Activated T-cell treated with anti-CD3 and anti-CD28 coated beads, Interleukin-2, amount 50 U/mL, for 24 hours (primary cell): ENCODE measurements around the gene LYZ.
A peak's percentile ranks its signal among the peaks of the same experiment; 100 is the strongest.

Experiments
- DNase-seq: peaks from one replicate; pipeline ENCODE4 v3.0.0-alpha.2; 2020
- H3K27ac Mint-ChIP-seq: 2 replicates; pipeline ENCODE4 v1.8.0; 2020; ENCODE audit warnings: mild to moderate bottlenecking, mixed read lengths
- H3K27me3 Mint-ChIP-seq: 2 replicates; pipeline ENCODE4 v1.8.0; 2020; ENCODE audit warnings: mixed read lengths
- H3K36me3 Mint-ChIP-seq: 2 replicates; pipeline ENCODE4 v1.8.0; 2020; ENCODE audit warnings: low read depth, mixed read lengths
- H3K4me1 Mint-ChIP-seq: 2 replicates; pipeline ENCODE4 v1.8.0; 2020; ENCODE audit warnings: low read depth, mixed read lengths
- H3K4me3 Mint-ChIP-seq: 2 replicates; pipeline ENCODE4 v1.8.0; 2020; ENCODE audit warnings: mild to moderate bottlenecking, moderate library complexity, mixed read lengths
- H3K9me3 Mint-ChIP-seq: 2 replicates; pipeline ENCODE4 v1.8.0; 2020; ENCODE audit warnings: mixed read lengths

The LYZ gene

DNA sequence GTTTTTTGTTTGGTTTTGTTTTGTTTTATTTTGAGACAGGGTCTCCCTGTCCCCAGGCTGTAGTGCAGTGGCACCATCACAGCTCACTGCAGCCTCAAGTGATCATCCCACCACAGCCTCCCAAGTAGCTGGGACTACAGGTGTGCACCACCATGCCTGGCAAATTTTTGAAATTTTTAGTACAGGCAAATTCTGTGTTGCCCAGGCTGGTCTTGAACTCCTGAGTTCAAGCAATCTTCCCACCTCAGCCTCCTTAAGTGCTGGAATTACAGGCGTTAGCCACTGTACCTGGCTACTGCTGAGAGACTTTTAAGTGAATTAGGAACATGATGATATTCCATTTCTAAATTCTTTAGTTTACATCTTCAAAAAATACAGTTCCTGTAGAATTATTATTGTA is 2.6 kb downstream of the LYZ start:
- H3K27me3 Mint-ChIP-seq: no peaks in the 10 kb centered on the region
- no peaks in the 10 kb centered on the region for H3K9me3 Mint-ChIP-seq
- H3K4me1 Mint-ChIP-seq: peaks cover 2% of the 10 kb centered on the region
- no peak overlapping the region for H3K4me3 Mint-ChIP-seq
- DNase-seq: no peak
- H3K36me3 Mint-ChIP-seq: no peaks in the 10 kb centered on the region
- H3K27ac Mint-ChIP-seq: no peak overlapping the region

DNA sequence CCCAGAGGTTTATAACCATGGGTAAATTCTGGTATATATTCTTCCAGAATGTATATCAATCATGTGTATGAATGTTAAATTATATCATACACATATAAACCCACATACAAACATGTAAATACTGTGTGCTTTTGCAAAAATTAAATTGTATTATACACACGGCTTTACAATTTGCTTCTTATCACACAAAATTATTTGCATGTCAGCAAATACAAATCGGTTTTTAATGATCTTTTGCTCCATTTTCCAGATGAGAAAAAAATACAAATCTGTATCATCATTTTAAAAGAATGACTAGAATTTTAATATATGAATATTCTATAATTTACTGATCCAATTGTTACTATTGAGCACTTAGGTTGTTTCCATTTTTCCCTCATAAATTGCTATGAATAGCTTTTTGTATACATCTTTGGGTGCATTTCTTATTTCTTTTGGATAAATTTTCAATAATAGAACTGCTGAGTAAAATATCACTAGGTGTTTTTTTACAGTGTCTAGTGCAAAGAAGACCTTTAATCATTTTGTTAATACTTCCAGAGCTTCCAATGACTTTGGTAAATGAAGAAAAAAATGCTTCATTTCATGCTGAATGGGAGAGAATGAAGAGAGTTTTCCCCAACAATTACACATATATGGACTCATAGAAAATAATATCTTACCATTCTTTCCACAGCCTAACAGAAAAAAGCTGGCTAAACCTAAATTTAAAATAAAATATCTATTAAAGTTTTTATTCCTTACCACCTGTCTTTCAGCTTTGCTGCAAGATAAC is 3.5 kb downstream of the LYZ start:
- no peak for DNase-seq
- H3K27ac Mint-ChIP-seq: no peak overlapping the region
- H3K9me3 Mint-ChIP-seq: no peaks in the 10 kb centered on the region
- H3K27me3 Mint-ChIP-seq: no peaks in the 10 kb centered on the region
- no peak overlapping the region for H3K4me3 Mint-ChIP-seq
- no peaks in the 10 kb centered on the region for H3K36me3 Mint-ChIP-seq
- H3K4me1 Mint-ChIP-seq: peaks cover 2% of the 10 kb centered on the region

DNA sequence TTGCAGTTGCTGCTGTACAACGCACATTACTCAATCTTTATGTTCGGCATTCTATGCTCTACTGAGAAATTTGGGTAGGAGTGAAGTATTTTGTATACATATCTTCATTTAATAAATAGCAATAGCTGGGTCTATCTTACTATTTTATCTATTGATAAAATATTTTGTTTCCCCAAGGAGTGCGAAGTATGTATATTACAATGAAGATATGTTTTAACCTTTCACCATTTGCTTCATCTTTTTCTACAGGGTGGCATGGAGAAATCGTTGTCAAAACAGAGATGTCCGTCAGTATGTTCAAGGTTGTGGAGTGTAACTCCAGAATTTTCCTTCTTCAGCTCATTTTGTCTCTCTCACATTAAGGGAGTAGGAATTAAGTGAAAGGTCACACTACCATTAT is 4.7 kb downstream of the LYZ start:
- Mint-ChIP-seq H3K27ac (no peak overlapping the region), H3K36me3 (no peaks in the 10 kb centered on the region), H3K27me3 (no peaks in the 10 kb centered on the region), H3K4me1 (peaks cover 7% of the 10 kb centered on the region), H3K9me3 (no peaks in the 10 kb centered on the region), H3K4me3 (no peak overlapping the region)
- no peak for DNase-seq

DNA sequence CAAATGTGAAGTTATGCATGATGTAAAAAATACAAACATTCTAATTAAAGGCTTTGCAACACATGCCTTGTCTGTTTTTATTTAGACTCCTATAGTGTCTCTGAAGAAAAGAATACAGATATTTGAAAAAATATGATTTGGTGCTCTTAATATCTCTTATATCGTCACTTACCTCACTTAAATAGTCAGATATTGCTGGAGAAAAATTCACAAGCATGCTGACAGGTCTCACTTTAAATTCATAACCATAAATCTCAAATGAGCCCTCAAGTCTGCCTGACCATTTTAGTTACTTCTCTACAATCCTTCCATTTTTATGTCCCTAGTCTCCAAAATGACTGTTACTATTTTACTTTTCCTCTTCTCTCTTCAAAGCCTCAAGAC is 6.0 kb downstream of the LYZ start:
- Mint-ChIP-seq H3K27me3 (no peaks in the 10 kb centered on the region), H3K36me3 (no peaks in the 10 kb centered on the region), H3K4me3 (no peak overlapping the region), H3K27ac (no peak overlapping the region), H3K4me1 (peaks cover 13% of the 10 kb centered on the region), H3K9me3 (no peaks in the 10 kb centered on the region)
- no peak for DNase-seq

DNA sequence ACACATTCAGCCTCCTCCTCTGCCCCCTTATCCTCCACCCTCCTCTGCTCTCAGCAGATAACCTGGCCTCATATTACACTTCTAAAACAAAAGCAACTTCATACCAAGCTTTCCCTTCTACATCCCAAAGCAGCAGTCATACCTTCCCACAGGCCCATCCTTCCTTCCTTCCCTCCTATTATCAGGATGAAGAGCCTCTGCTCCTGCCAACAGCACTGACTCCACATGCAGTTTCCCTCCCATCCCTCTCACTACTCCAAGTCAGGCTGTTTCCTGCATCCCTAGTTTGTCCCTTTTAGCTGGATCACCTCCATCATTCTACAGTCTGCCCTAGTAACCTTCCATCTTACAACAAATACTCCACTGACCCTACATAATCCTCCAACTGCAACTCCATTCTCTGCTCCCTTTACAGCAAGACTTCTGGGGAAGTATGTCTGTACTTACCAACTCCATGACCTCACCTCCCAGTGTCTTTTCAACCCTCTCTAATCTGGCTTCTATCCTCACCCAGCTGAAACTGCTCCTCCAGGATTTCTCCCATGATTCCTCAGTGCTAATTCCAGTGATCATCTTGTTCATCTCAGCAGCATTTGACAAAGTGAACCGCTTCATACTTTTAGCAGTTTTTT is 6.5 kb downstream of the LYZ start:
- H3K27ac Mint-ChIP-seq: no peak overlapping the region
- H3K27me3 Mint-ChIP-seq: no peaks in the 10 kb centered on the region
- H3K4me1 Mint-ChIP-seq: peaks cover 17% of the 10 kb centered on the region
- no peak for DNase-seq
- H3K9me3 Mint-ChIP-seq: no peaks in the 10 kb centered on the region
- H3K36me3 Mint-ChIP-seq: no peaks in the 10 kb centered on the region
- no peak overlapping the region for H3K4me3 Mint-ChIP-seq

DNA sequence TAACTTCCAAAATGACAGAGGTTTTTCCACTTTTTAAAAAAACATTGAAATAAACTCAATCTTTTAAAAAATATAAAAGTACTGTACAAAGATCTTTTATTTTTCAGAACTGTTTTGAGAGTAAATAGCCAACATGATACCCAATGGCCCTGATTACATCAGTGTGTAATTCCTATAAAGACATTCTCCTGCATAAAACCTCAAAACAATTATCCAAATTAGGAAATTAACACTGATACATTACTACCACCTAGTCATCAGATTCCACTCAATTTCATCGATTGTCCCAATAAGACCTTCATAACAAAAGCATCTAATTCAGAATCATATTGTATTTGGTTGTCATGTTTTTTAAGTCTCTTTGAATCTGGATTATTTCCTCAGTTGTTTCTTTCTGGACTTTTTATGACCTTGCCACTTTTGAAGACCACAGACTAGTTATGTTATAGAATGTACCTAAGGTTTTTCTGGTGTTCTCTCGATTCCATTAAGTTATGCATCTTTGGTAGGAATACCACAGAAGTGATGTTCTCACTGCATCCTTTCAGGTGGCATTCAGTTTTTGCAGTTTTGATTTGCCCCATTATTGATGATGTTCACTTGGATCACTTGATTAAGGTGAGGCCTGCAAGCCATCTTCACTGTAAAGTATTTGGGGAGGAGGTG is 7.3 kb downstream of the LYZ start:
- Mint-ChIP-seq H3K4me3 (no peak overlapping the region), H3K27me3 (no peaks in the 10 kb centered on the region), H3K27ac (no peak overlapping the region), H3K36me3 (peaks cover 5% of the 10 kb centered on the region), H3K9me3 (no peaks in the 10 kb centered on the region), H3K4me1 (peaks cover 21% of the 10 kb centered on the region)
- DNase-seq: no peak

DNA sequence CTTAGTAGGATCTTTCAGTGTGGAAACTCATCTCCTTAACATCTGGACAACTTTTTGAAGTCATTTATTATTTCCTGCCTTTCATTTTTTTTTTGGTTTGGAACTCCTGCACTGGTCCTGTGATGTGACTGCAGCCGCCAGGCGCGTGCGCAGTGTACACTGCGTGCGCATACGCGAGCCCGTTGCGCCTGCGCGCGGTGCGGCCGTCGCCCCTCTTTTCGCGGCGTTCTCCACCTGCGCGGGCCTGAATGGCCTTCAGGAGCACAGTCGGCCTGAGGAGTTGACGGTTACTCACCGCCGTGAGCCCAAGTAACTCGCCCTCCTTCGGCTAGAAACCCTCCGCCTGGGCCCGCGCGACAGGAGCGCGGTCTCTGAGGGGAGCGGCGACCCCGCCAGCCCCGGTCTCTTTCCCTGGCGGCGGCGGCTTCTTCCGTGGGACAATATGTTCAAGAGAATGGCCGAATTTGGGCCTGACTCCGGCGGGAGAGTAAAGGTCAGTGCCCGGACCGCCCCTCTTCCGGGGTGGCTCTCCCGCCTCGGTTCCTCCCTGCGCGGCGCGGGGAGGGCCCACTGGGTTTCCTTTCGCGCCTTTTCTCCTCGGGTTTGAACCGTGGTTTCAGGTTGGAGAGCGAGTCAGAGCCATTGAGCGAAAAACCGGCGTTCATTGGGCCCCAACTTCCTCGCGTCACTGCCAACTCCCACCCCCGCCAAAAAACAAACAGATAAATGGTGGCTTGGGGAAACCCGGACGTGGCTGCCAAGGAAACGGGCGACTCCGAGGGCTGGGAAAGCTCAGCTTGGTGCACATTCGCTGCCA is 11.6 kb downstream of the LYZ start, which contains the start of gene YEATS4:
Gene YEATS4 (plus strand): TSS at position 213 of the 817 bp plus-strand sequence. CDS start 230 bp downstream, at position 443.
- Mint-ChIP-seq H3K4me1 (peaks cover 37% of the 10 kb centered on the region), H3K9me3 (no peaks in the 10 kb centered on the region), H3K27ac (peak within 1 kb of the TSS; percentile 95), H3K4me3 (peak within 1 kb of the TSS; percentile 90), H3K27me3 (no peaks in the 10 kb centered on the region), H3K36me3 (peaks cover 33% of the 10 kb centered on the region)
- peak; percentile 87 for DNase-seq

DNA sequence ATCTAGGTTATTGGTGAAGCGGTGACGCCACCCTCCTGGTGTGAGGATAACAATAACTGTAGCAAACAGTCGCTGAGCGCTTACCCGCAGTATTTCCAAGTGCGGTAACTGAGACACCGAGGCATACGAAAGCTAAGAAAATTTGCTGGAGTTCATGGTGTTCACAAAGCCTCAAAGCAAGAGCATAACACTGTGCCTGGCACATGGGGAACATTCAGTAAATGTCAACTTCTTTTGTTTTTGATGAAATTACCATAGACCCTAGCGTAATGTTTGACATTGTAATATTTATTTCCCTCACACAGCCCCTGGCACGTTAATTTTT is 12.1 kb downstream of the LYZ start:
- Mint-ChIP-seq H3K4me3 (peak overlapping the region; percentile 90), H3K4me1 (peaks cover 37% of the 10 kb centered on the region), H3K36me3 (peaks cover 36% of the 10 kb centered on the region), H3K27me3 (no peaks in the 10 kb centered on the region), H3K27ac (peak overlapping the region; percentile 95), H3K9me3 (no peaks in the 10 kb centered on the region)
- no peak for DNase-seq

DNA sequence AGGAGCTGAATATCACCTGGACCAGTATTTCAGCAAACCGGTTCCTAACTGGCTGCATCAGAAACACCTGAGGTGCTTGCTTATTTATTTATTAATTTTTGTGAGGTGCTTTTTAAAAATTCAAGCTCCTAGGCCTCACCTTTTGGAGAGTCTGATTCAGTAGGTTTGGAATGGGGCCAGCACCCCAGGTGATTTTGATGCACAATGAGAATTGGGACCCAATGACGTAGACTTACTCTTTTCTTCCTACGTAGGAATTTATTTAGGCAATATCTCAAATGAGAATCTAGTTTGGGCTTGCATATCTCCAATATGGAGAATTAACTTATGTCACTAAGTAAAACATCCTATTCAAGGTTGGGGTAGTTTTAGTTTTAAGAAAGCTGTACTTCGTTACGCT is 18.6 kb downstream of the LYZ start:
- no peaks in the 10 kb centered on the region for H3K9me3 Mint-ChIP-seq
- H3K4me1 Mint-ChIP-seq: peaks cover 18% of the 10 kb centered on the region
- DNase-seq: no peak
- H3K27me3 Mint-ChIP-seq: no peaks in the 10 kb centered on the region
- H3K27ac Mint-ChIP-seq: no peak overlapping the region
- H3K36me3 Mint-ChIP-seq: peaks cover 87% of the 10 kb centered on the region
- no peak overlapping the region for H3K4me3 Mint-ChIP-seq

DNA sequence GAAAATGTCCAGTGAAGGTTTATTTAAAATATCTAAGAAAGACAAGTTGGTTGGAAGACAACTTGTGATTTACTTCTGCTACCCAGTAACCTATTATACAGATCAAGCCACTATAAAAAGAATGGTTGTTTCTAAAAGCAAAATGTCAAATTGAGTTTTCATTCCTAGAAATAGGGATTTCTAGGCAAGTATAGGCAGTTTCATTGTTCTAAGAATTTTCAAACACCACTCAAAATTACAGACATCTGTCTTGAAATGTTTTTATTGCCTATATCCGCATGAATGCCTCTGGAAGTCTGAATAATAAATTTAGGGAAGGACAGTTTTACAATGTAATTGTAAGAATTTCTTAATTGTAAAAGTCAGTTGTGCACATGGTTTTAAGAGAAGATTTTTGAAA is 20.0 kb downstream of the LYZ start:
- H3K27ac Mint-ChIP-seq: no peak overlapping the region
- H3K4me1 Mint-ChIP-seq: peaks cover 14% of the 10 kb centered on the region
- no peaks in the 10 kb centered on the region for H3K27me3 Mint-ChIP-seq
- H3K4me3 Mint-ChIP-seq: no peak overlapping the region
- no peaks in the 10 kb centered on the region for H3K9me3 Mint-ChIP-seq
- peaks cover 90% of the 10 kb centered on the region for H3K36me3 Mint-ChIP-seq
- no peak for DNase-seq

DNA sequence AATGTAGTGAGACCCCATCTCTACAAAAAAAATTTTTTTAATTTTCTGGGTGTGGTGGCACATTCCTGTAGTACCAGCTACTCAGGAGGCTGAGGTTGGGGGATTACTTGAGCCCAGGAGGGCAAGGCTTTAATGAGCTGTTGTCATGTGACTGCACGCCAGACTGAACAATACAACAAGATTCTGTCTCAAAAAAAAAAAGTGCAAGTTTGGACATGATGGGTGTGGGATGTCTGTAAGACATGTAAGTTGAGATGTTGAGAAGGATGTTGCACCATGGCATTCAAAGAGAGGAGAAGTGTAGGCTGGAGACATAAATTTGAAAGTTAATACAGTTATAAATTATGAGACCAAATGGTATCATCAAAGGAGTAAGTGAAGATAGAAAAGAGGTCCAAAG is 34.9 kb downstream of the LYZ start:
- Mint-ChIP-seq H3K9me3 (no peaks in the 10 kb centered on the region), H3K36me3 (peaks cover 76% of the 10 kb centered on the region), H3K27me3 (no peaks in the 10 kb centered on the region), H3K27ac (peak overlapping the region; percentile 2), H3K4me3 (no peak overlapping the region), H3K4me1 (peaks cover 13% of the 10 kb centered on the region)
- no peak for DNase-seq

DNA sequence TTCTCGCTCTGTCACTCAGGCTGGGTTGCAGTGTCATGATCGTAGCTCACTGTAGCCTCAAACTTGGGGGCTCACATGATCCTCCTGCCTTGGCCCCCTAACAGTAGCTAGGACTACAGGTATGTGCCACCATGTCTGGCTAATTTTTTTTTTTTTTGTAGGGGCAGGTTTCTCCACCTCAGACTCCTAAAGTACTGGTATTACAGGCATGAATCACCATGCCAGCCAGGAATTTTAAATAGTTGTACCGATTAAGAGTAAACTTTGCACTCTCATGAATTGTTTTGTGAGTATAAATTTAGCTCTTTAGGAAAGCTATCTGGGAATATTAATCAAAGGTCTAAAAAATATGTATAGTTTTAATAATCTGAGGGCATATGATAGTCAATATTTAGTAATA is 36.9 kb downstream of the LYZ start:
- Mint-ChIP-seq H3K27ac (no peak overlapping the region), H3K4me3 (no peak overlapping the region), H3K9me3 (no peaks in the 10 kb centered on the region), H3K4me1 (peaks cover 13% of the 10 kb centered on the region), H3K36me3 (peaks cover 73% of the 10 kb centered on the region), H3K27me3 (no peaks in the 10 kb centered on the region)
- no peak for DNase-seq

DNA sequence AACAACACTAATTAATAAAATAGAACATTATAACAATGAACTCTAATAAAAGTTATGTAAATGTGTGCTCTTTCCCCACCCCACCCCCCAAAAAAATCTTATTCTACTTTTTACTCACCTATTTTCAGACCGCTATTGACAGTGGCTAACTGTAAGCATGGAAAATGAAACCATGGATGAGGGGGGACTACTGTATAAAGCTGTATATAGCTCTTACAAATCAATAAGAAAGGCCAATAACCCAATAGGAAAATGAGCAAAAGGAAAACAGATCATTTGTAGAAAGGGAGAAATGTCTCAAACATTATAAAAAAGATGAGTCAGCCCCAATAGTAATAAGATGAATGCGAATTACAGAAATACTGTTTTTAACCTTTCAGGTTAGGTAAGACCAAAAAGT is 38.7 kb downstream of the LYZ start:
- H3K36me3 Mint-ChIP-seq: peaks cover 73% of the 10 kb centered on the region
- H3K9me3 Mint-ChIP-seq: no peaks in the 10 kb centered on the region
- peaks cover 18% of the 10 kb centered on the region for H3K4me1 Mint-ChIP-seq
- no peak overlapping the region for H3K4me3 Mint-ChIP-seq
- H3K27me3 Mint-ChIP-seq: no peaks in the 10 kb centered on the region
- no peak for DNase-seq
- H3K27ac Mint-ChIP-seq: no peak overlapping the region

DNA sequence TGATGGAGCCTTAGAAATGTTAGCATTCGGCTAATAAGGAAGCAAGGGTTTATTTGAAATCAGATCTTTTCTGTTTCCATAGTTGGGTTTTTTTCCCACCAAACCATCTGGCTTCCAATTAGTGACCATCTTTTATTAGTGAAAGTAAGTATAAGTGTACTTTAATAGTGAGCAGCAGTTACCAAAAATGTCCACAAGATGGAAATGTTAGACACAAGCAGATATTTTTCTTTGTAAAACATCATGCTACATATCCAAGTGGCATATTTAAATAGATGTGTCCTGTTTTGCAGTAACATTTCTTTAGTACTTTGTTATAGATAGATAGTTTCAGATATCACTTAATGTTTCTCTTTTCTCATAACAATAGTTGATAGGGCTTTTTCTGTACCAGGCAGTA is 40.2 kb downstream of the LYZ start:
- H3K36me3 Mint-ChIP-seq: peaks cover 74% of the 10 kb centered on the region
- H3K4me1 Mint-ChIP-seq: peaks cover 28% of the 10 kb centered on the region
- H3K9me3 Mint-ChIP-seq: no peaks in the 10 kb centered on the region
- no peaks in the 10 kb centered on the region for H3K27me3 Mint-ChIP-seq
- no peak for DNase-seq
- no peak overlapping the region for H3K27ac Mint-ChIP-seq
- no peak overlapping the region for H3K4me3 Mint-ChIP-seq
